ENCODE results near the gene PIGW.

DNA sequence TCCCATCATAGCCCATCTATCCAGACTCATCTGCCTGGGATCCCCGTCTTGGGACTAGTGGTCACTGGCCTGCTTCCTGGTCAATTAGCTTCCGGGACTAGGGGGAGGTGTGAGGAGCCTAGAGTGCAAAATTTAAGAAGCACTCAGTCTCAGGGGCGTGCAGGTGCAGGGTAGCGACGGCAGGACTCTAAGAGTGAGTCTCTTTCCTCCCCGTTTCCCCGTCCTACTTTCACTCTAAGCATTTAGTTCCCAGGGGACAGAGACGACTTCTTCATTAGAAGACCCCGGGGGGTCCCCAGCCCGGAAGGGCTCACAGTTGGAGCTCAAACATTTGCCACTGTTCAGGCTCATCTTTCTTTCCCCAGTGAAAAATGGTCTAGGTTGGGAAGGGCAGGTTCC is 49.0 kb upstream of the PIGW start:
- TF ChIP-seq CTCF (IDR thresholded peaks at IDR 0.05): no peak
- no peak for TF ChIP-seq POLR2A (IDR thresholded peaks at IDR 0.05)

Measured in tibial nerve (tissue), 3 donors.